Left lobe of liver (tissue), 1 donor: ENCODE data around the gene PARVG. TPM values are rescaled to one million over a fixed set of nuclear protein-coding genes. Genes with fewer than 3 reads are reported as not detected.

ENCODE experiments used
- total RNA-seq: library from RNA; stranded (reverse); gene quantifications from one replicate; pipeline ENCODE4 v1.2.1, GENCODE V29; 2021
- donor health status: DM: no; HTN: yes; CAD: no.

PARVG gene
- total RNA-seq, 1 donor from 2014 or later, result 3.9 TPM

Other genes with a start within 250 kb of the PARVG start
- 23.6 TPM for gene SAMM50, start 225.5 kb upstream of the PARVG start, total RNA-seq
- gene PARVB, start 156.6 kb upstream of the PARVG start, total RNA-seq, result 14.3 TPM
- 0.10 TPM for gene SHISAL1, start 132.0 kb downstream of the PARVG start, total RNA-seq